Breast epithelium (tissue), 3 donors: ENCODE data around the gene DKKL1.

Source experiments
- POLR2A ChIP-seq: fragments of 450-650 bp; IDR thresholded peaks from one replicate; pipeline ENCODE4 v1.6.1; 2016; ENCODE audit warnings: antibody characterized with exemption, mild to moderate bottlenecking, moderate library complexity
- POLR2AphosphoS5 ChIP-seq, 3 donors: sonication (generic); formaldehyde crosslinking; IDR thresholded peaks; one replicate each; pipeline ENCODE4 v1.6.1; 2017; ENCODE audit warnings: antibody characterized with exemption in 3 of 3
- TF ChIP-seq, protein P1 (sequence below), 3 donors: fragments of 450-650 bp; IDR thresholded peaks; one replicate each; pipeline ENCODE4 v1.5.1; 2016 to 2017; ENCODE audit warnings: antibody characterized with exemption in 3 of 3, mild to moderate bottlenecking in 3 of 3, moderate library complexity in 3 of 3

DNA sequence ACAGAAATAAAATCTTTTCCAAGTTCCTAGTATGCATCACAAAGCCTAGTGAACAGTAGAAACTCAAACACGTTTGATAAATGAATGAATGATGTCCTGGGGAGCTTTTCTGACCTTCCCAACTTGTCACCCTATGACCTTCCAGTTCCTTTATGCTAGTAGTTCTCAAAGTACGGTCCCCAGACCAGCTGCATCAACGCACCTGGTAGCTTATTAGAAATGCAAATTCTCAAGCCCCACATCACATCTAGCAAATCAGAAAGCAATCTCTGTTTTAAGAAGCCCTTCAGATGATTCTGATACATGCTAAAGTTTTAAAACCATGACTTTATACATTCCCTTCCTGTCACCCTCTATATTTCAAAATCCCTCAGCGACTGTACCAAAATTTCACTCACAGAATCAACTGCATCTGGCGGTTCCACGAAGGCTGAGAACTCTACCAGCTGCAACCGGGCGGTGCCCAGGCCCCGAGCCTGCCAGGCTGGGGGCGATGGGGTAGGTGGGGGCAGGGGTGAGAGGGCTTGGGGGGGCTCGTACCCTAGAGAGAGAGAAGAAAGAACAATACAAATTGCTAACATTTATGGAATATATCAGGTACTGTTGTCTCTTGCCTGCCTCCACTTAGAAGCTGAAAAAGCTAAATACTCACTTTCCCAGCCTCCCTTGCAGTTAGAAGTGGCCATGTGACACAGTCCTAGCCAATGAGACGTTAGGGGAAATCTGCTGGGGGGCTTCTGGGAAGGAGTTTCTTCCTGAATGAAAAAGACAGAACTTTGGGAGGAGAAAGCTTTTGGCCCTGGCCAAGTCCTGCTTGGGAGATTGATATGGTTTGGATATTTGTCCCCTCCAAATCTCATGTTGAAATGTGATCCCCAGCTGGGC, 15.1 kb upstream of the DKKL1 start:
- TF ChIP-seq, protein P1, sequence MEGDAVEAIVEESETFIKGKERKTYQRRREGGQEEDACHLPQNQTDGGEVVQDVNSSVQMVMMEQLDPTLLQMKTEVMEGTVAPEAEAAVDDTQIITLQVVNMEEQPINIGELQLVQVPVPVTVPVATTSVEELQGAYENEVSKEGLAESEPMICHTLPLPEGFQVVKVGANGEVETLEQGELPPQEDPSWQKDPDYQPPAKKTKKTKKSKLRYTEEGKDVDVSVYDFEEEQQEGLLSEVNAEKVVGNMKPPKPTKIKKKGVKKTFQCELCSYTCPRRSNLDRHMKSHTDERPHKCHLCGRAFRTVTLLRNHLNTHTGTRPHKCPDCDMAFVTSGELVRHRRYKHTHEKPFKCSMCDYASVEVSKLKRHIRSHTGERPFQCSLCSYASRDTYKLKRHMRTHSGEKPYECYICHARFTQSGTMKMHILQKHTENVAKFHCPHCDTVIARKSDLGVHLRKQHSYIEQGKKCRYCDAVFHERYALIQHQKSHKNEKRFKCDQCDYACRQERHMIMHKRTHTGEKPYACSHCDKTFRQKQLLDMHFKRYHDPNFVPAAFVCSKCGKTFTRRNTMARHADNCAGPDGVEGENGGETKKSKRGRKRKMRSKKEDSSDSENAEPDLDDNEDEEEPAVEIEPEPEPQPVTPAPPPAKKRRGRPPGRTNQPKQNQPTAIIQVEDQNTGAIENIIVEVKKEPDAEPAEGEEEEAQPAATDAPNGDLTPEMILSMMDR (IDR thresholded peaks at IDR 0.05) = no peak
- TF ChIP-seq POLR2A (no peak), POLR2AphosphoS5 (IDR thresholded peaks at IDR 0.05) (no peak)
